22Rv1 (cell line): ENCODE data around the gene PALD1.

ENCODE experiments used
- ZFX ChIP-seq: fragments of 450-650 bp; IDR thresholded peaks from 2 replicates; pipeline ENCODE4 v1.6.1; 2017; ENCODE audit warnings: antibody characterized with exemption, borderline replicate concordance
- TF ChIP-seq, protein P1 (sequence below): fragments of 450-650 bp; IDR thresholded peaks from 2 replicates; pipeline ENCODE4 v1.5.1; 2017; ENCODE audit warnings: mild to moderate bottlenecking

GRCh38 chr10:70532554-70533188 is 54.1 kb downstream of the PALD1 start:
- TF ChIP-seq, protein P1, sequence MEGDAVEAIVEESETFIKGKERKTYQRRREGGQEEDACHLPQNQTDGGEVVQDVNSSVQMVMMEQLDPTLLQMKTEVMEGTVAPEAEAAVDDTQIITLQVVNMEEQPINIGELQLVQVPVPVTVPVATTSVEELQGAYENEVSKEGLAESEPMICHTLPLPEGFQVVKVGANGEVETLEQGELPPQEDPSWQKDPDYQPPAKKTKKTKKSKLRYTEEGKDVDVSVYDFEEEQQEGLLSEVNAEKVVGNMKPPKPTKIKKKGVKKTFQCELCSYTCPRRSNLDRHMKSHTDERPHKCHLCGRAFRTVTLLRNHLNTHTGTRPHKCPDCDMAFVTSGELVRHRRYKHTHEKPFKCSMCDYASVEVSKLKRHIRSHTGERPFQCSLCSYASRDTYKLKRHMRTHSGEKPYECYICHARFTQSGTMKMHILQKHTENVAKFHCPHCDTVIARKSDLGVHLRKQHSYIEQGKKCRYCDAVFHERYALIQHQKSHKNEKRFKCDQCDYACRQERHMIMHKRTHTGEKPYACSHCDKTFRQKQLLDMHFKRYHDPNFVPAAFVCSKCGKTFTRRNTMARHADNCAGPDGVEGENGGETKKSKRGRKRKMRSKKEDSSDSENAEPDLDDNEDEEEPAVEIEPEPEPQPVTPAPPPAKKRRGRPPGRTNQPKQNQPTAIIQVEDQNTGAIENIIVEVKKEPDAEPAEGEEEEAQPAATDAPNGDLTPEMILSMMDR, result no peak
- no peak for TF ChIP-seq ZFX
